CD14-positive monocyte (primary cell): ENCODE measurements around the gene FARP2. TPM values are rescaled to one million over a fixed set of nuclear protein-coding genes. Genes with fewer than 3 reads are reported as not detected.

Source experiments
- DNase-seq, 3 donors: peaks; one replicate each; pipeline ENCODE4 v3.0.0-alpha.2; 2011 to 2022
- H2AFZ ChIP-seq: 2 replicates; pipeline ENCODE4 v1.6.0; 2012; ENCODE audit warnings: mild to moderate bottlenecking, low read depth, low read length, inconsistent platforms; ENCODE audit not compliant: insufficient read depth, poor library complexity, severe bottlenecking
- H3K27ac ChIP-seq, 2 donors: 1 replicate in 1 of 2; 2 replicates in 1 of 2; pipeline ENCODE4 v1.5.1; 2012 to 2013; ENCODE audit warnings: low read length in 2 of 2, control low read depth in 1 of 2, inconsistent platforms in 1 of 2, low read depth in 1 of 2, mild to moderate bottlenecking in 1 of 2
- H3K27me3 ChIP-seq, 2 donors: one replicate each; pipeline versions ENCODE4 v1.6.0 to v1.6.1; 2011 to 2013; ENCODE audit warnings: low read length in 2 of 2; ENCODE audit not compliant: control insufficient read depth in 2 of 2, insufficient read depth in 2 of 2
- H3K36me3 ChIP-seq, 2 donors: replicated peaks in 1 of 2; 1 replicate in 1 of 2; 2 replicates in 1 of 2; pipeline versions ENCODE4 v1.5.1 to v1.6.1; 2012 to 2013; ENCODE audit warnings: low read length in 2 of 2, control low read depth in 1 of 2, inconsistent platforms in 1 of 2, mild to moderate bottlenecking in 1 of 2; ENCODE audit not compliant: insufficient read depth in 2 of 2, control insufficient read depth in 1 of 2
- H3K4me1 ChIP-seq, 2 donors: 1 replicate in 1 of 2; 2 replicates in 1 of 2; pipeline versions ENCODE4 v1.5.1 to v1.6.1; 2012 to 2013; ENCODE audit warnings: low read length in 2 of 2, control low read depth in 1 of 2, inconsistent platforms in 1 of 2, mild to moderate bottlenecking in 1 of 2, moderate library complexity in 1 of 2; ENCODE audit not compliant: insufficient read depth in 2 of 2, control insufficient read depth in 1 of 2
- H3K4me2 ChIP-seq: replicated peaks from 2 replicates; pipeline ENCODE3; 2012; ENCODE audit warnings: low read length, moderate library complexity, mild to moderate bottlenecking; ENCODE audit not compliant: poor library complexity, severe bottlenecking; ENCODE audit errors: extremely low read depth
- H3K4me3 ChIP-seq, 3 experiments: fragments of 200-600 bp in 1 of 3; sonication (generic) in 1 of 3; replicated peaks in 1 of 3; 1 replicate in 2 of 3; 2 replicates in 1 of 3; pipeline ENCODE4 v1.5.1; 2011 to 2013; ENCODE audit warnings: low read length in 3 of 3, mild to moderate bottlenecking in 3 of 3, control low read depth in 2 of 3, low read depth in 2 of 3, inconsistent platforms in 1 of 3, moderate library complexity in 1 of 3
- H3K79me2 ChIP-seq: 2 replicates; pipeline ENCODE4 v1.6.0; 2012; ENCODE audit warnings: mild to moderate bottlenecking, control low read depth, inconsistent platforms, low read length, moderate library complexity; ENCODE audit not compliant: insufficient read depth
- H3K9ac ChIP-seq: 2 replicates; pipeline ENCODE4 v1.6.0; 2017; ENCODE audit warnings: low read length, mild to moderate bottlenecking; ENCODE audit not compliant: insufficient read depth, poor library complexity, severe bottlenecking
- H3K9me3 ChIP-seq, 2 donors: replicated peaks in 1 of 2; 1 replicate in 1 of 2; 2 replicates in 1 of 2; pipeline versions ENCODE4 v1.5.1 to v1.6.1; 2012 to 2013; ENCODE audit warnings: low read length in 2 of 2, control low read depth in 1 of 2; ENCODE audit not compliant: control insufficient read depth in 1 of 2, insufficient read depth in 1 of 2
- H4K20me1 ChIP-seq: 2 replicates; pipeline ENCODE4 v1.6.0; 2012; ENCODE audit warnings: mild to moderate bottlenecking, low read length, control low read depth, moderate library complexity; ENCODE audit not compliant: insufficient read depth
- H3K27ac Mint-ChIP-seq, 7 donors: one replicate each; pipeline ENCODE4 v1.8.0; 2020; ENCODE audit warnings: mild to moderate bottlenecking in 7 of 7, mixed read lengths in 7 of 7, moderate library complexity in 6 of 7, inconsistent platforms in 2 of 7
- H3K27me3 Mint-ChIP-seq, 3 donors: one replicate each; pipeline ENCODE4 v1.8.0; 2021 to 2022; ENCODE audit warnings: low read depth in 3 of 3, mild to moderate bottlenecking in 3 of 3, mixed read lengths in 3 of 3, moderate library complexity in 3 of 3, inconsistent platforms in 1 of 3
- H3K36me3 Mint-ChIP-seq, 2 donors: one replicate each; pipeline ENCODE4 v1.8.0; 2020; ENCODE audit warnings: mixed read lengths in 2 of 2, inconsistent platforms in 1 of 2, mild to moderate bottlenecking in 1 of 2
- H3K4me1 Mint-ChIP-seq: one replicate; pipeline ENCODE4 v1.8.0; 2020; ENCODE audit warnings: mild to moderate bottlenecking, mixed read lengths
- H3K4me3 Mint-ChIP-seq, 2 donors: one replicate each; pipeline ENCODE4 v1.8.0; 2020; ENCODE audit warnings: mild to moderate bottlenecking in 2 of 2, mixed read lengths in 2 of 2, moderate library complexity in 1 of 2
- H3K9me3 Mint-ChIP-seq, 7 donors: one replicate each; pipeline ENCODE4 v1.8.0; 2020 to 2022; ENCODE audit warnings: mixed read lengths in 7 of 7, mild to moderate bottlenecking in 6 of 7, moderate library complexity in 6 of 7, inconsistent platforms in 2 of 7
- WGBS: methylation state at CpG from one replicate; pipeline ENCODE4 v1.1.5; 2013; ENCODE audit warnings: missing lambda C conversion rate; ENCODE audit not compliant: insufficient coverage; 5-methylcytosine and 5-hydroxymethylcytosine counted together
- intact Hi-C, 2 donors: fragments of 100-400 bp; cut with micrococcal nuclease; formaldehyde crosslinking; loops; one replicate each; pipeline versions ENCODE4 v1.15.0 to v1.15.1; 2023
- polyA plus RNA-seq, 3 donors: library from polyadenylated mRNA; depleted of rRNA in 1 of 3; unstranded in 2 of 3; stranded (reverse) in 1 of 3; fragments of 300-500 nt in 2 of 3; fragments of >200 nt in 1 of 3; fragmentation: Illumina TruSeq in 2 of 3; gene quantifications; 1 replicate in 2 of 3; 2 replicates in 1 of 3; pipeline ENCODE4 v1.2.3, GENCODE V29; 2012 to 2021
- TF ChIP-seq, protein P1 (sequence below): fragments of 200-600 bp; IDR thresholded peaks from one replicate; pipeline ENCODE4 v1.8.0; 2022; ENCODE audit warnings: antibody characterized with exemption, mild to moderate bottlenecking

Gene FARP2
- polyA plus RNA-seq, 3 donors: 6.7 to 8.5 (median 7.3) TPM

DNA sequence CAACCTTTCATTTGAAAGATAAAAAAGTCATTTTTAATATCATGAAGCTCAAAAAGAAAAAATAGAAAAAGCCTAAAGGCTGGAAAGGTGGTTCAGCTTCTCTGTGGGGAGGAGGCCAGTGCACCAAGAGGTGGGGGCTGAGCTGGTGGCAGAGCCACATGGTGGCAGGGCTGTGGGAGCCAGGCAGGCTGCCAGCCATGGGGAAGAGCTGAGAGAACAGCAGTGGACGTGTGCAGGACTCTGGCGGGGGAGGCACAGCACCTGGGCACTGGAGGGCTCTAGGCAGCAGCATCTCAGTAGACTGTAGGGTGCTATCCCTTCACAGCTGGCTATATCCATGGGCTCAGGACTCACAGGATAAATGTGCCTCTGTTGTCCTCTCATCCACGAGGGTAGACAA lies 104.5 kb downstream of the FARP2 start:
- no peak overlapping the region for H3K4me3 Mint-ChIP-seq

GRCh38 chr2:241461693-241462677 lies 105.9 kb downstream of the FARP2 start:
- Histone ChIP-seq H3K36me3 (no peaks in the 10 kb centered on the region), H3K79me2 (no peaks in the 10 kb centered on the region), H3K9me3 (no peaks in the 10 kb centered on the region), H4K20me1 (no peaks in the 10 kb centered on the region), H2AFZ (no peak overlapping the region), H3K4me3 (no peak overlapping the region), H3K9ac (no peak overlapping the region), H3K4me2 (no peak overlapping the region), H3K27me3 (peaks cover 12 to 71% of the 10 kb centered on the region in 2 donors), H3K4me1 (no peaks in the 10 kb centered on the region), H3K27ac (no peak overlapping the region)
- Mint-ChIP-seq H3K36me3 (no peaks in the 10 kb centered on the region), H3K27me3 (peaks cover 66 to 90% (median 81%) of the 10 kb centered on the region in 3 donors), H3K4me3 (peak overlapping the region in 1 of 2 donors; percentile 32), H3K4me1 (no peaks in the 10 kb centered on the region), H3K27ac (no peak overlapping the region), H3K9me3 (peaks cover 0 to 2% (median 0%) of the 10 kb centered on the region in 7 donors)
- TF ChIP-seq, protein P1, sequence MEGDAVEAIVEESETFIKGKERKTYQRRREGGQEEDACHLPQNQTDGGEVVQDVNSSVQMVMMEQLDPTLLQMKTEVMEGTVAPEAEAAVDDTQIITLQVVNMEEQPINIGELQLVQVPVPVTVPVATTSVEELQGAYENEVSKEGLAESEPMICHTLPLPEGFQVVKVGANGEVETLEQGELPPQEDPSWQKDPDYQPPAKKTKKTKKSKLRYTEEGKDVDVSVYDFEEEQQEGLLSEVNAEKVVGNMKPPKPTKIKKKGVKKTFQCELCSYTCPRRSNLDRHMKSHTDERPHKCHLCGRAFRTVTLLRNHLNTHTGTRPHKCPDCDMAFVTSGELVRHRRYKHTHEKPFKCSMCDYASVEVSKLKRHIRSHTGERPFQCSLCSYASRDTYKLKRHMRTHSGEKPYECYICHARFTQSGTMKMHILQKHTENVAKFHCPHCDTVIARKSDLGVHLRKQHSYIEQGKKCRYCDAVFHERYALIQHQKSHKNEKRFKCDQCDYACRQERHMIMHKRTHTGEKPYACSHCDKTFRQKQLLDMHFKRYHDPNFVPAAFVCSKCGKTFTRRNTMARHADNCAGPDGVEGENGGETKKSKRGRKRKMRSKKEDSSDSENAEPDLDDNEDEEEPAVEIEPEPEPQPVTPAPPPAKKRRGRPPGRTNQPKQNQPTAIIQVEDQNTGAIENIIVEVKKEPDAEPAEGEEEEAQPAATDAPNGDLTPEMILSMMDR: no peak
- WGBS: 95% methylated on average over 14 of the region's 19 CpGs
- DNase-seq: no peak
- intact Hi-C loops: no loop called here

More for the DNA sequence above, 104.5 kb downstream of the FARP2 start:
- WGBS: 88% methylated on average over 3 of the region's 3 CpGs
- intact Hi-C loops: no loop called here
- H2AFZ ChIP-seq: no peak overlapping the region
- no peak overlapping the region for H3K27ac ChIP-seq
- Mint-ChIP-seq H3K9me3 (peaks cover 0 to 6% (median 0%) of the 10 kb centered on the region in 7 donors), H3K36me3 (no peaks in the 10 kb centered on the region), H3K27me3 (peaks cover 71 to 89% (median 86%) of the 10 kb centered on the region in 3 donors), H3K27ac (no peak overlapping the region), H3K4me1 (no peaks in the 10 kb centered on the region)
- no peak overlapping the region for H3K9ac ChIP-seq
- H3K4me1 ChIP-seq: no peaks in the 10 kb centered on the region
- peaks cover 20 to 79% of the 10 kb centered on the region in 2 donors for H3K27me3 ChIP-seq
- DNase-seq: no peak
- H3K4me2 ChIP-seq: no peak overlapping the region
- TF ChIP-seq, protein P1: no peak
- no peaks in the 10 kb centered on the region for H3K36me3 ChIP-seq
- no peaks in the 10 kb centered on the region for H4K20me1 ChIP-seq
- no peaks in the 10 kb centered on the region for H3K9me3 ChIP-seq
- no peak overlapping the region for H3K4me3 ChIP-seq
- no peaks in the 10 kb centered on the region for H3K79me2 ChIP-seq
